ENCODE measurements around the gene ZNF831. TPM values are rescaled to one million over a fixed set of nuclear protein-coding genes. Genes with fewer than 3 reads are reported as not detected.

Gene ZNF831
- total RNA-seq, 4 donors from 2014 or later, result 0.20 to 3.8 (median 2.3) TPM

DNA sequence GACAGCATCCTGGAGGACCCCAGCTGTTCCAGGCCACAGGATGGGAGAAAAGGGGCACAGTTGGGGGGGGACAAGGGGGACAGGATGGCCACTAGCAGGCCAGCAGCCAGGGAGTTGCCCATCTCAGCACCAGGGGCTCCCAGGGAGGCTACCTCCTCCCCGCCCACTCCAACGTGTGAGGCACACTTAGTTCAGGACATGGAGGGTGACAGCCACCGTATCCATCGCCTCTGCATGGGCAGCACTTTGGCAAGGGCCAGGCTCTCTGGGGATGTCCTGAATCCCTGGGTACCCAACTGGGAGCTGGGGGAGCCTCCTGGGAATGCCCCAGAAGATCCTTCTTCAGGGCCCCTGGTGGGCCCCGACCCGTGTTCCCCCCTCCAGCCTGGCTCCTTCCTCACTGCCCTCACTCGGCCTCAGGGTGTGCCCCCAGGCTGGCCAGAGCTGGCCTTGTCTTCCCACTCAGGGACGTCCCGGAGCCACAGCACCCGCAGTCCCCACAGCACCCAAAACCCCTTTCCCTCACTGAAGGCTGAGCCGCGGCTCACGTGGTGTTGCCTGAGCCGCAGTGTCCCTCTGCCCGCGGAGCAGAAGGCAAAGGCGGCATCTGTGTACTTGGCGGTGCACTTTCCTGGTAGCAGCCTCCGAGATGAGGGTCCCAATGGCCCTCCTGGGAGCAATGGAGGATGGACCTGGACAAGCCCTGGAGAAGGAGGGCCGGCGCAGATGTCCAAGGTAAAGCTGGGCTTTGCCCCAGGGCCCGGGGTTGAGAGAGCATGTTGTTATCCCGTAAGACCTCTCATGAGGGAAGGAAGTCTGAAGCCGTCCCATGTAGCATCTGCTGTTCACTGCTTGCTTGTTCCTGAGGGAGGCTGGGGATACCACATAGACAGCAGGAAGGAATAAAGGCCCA, 30.7 kb downstream of the ZNF831 start:
- Histone ChIP-seq H3K4me1 (no peaks in the 10 kb centered on the region), H3K27me3 (no peaks in the 10 kb centered on the region), H3K9me3 (no peaks in the 10 kb centered on the region), H3K4me3 (no peak overlapping the region), H3K36me3 (no peaks in the 10 kb centered on the region), H3K27ac (no peak overlapping the region)
- in situ Hi-C loops (cut with MboI; ENCODE audit: low pct_ligation_motif_present in 1 of 4, low pct_unique_long_range_greater_than_20kb in 1 of 4, low sequenced_read_pairs in 3 of 4) (no loop called here), intact Hi-C loops (cut with DNase I; ENCODE audit: low total_unique reads) (no loop called here)
- 70 to 86% methylated on average over 2 to 24 of the region's 24 CpGs for WGBS, 2 donors (ENCODE audit: low coverage in 1 of 2)
- no peak for DNase-seq
- TF ChIP-seq EP300 (IDR thresholded peaks at IDR 0.05; ENCODE audit: low read depth) (no peak), POLR2AphosphoS5 (IDR thresholded peaks at IDR 0.05) (no peak), POLR2A (IDR thresholded peaks at IDR 0.05) (no peak)
- TF ChIP-seq, protein P1, sequence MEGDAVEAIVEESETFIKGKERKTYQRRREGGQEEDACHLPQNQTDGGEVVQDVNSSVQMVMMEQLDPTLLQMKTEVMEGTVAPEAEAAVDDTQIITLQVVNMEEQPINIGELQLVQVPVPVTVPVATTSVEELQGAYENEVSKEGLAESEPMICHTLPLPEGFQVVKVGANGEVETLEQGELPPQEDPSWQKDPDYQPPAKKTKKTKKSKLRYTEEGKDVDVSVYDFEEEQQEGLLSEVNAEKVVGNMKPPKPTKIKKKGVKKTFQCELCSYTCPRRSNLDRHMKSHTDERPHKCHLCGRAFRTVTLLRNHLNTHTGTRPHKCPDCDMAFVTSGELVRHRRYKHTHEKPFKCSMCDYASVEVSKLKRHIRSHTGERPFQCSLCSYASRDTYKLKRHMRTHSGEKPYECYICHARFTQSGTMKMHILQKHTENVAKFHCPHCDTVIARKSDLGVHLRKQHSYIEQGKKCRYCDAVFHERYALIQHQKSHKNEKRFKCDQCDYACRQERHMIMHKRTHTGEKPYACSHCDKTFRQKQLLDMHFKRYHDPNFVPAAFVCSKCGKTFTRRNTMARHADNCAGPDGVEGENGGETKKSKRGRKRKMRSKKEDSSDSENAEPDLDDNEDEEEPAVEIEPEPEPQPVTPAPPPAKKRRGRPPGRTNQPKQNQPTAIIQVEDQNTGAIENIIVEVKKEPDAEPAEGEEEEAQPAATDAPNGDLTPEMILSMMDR (IDR thresholded peaks at IDR 0.05), result no peak

DNA sequence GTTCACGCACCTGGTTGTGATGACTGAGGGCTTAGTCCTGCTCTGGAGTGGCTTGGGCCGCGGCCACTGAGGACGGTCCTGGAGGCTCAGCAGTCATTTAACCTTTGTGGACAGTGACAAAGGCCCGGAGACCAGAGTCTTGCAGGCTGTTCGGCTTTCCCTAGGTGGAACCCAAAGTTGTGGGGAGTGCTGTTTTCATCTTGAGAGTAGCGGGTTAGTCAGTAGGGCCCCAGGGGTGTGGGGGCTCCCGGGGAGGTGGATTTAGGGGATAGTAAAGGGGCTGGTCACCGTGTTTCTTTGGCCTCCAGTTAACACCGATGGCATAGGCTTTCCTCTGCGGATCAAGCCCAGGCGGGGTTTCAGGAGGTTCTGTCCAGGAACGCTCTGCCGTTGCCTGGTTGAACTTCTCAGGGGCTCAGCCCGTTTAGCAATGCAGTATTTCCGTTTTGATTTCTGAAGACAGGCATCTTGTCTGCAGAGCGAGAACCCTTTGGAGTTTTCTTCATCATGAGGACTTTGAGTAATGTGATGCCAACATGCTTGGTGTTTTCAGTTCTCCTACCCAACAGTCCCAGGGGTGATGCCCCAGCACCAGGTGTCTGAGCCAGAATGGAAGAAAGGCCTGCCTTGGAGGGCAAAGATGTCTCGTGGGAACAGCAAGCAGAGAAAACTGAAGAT, 31.8 kb downstream of the ZNF831 start:
- Histone ChIP-seq H3K9me3 (peaks cover 0 to 5% of the 10 kb centered on the region in 2 donors), H3K4me1 (no peaks in the 10 kb centered on the region), H3K27ac (no peak overlapping the region), H3K27me3 (no peaks in the 10 kb centered on the region), H3K4me3 (no peak overlapping the region), H3K36me3 (no peaks in the 10 kb centered on the region)
- intact Hi-C loops (cut with DNase I; ENCODE audit: low total_unique reads), result no loop called here
- 90% methylated on average over 11 to 18 of the region's 18 CpGs for WGBS, 2 donors (ENCODE audit: low coverage in 1 of 2)
- DNase-seq, result no peak
- TF ChIP-seq, protein P1 (IDR thresholded peaks at IDR 0.05), result no peak
- TF ChIP-seq POLR2A (IDR thresholded peaks at IDR 0.05), result no peak
- no peak for TF ChIP-seq EP300 (IDR thresholded peaks at IDR 0.05; ENCODE audit: low read depth)
- TF ChIP-seq POLR2AphosphoS5 (IDR thresholded peaks at IDR 0.05), result no peak
- in situ Hi-C loops (cut with MboI; ENCODE audit: low pct_ligation_motif_present in 1 of 4, low pct_unique_long_range_greater_than_20kb in 1 of 4, low sequenced_read_pairs in 3 of 4), result no loop called here

DNA sequence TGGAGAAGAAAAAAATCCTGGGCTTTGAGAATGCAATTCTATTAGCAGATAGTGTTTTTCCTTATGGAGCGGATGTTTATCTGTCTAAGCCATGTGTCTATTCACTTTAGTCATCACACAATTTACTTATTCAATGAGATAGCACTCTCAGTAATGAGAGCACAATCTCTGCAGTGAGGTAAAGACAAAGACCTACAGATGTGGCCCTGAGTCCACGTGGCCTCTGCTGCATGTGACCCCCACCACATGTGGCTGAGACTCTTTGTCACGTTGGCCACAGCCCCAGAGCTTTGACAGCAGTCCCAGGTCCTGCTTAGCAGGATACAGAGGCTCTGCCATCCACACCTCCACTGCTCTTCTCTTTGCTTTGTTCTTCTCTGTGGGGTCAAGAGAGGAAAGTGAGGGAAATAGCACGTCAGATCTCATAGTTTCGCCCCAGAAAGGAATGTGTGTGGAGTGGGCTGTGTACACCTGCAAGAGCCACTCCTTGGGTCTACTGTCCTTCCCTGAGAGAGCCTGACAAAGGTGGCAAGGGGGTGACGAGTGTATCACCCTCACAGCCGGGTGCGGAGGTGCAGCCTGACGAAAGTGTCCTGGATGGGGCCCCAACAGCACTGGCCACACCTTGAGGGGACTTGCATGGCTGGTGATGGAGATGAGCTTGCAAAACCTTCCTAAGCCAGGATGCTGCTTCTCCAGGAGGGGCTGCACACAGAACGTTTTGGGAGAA, 40.7 kb downstream of the ZNF831 start:
- WGBS, 2 donors (ENCODE audit: low coverage in 1 of 2), result 70 to 100% methylated on average over 1 to 10 of the region's 10 CpGs
- no peak for DNase-seq
- Histone ChIP-seq H3K4me1 (no peaks in the 10 kb centered on the region), H3K36me3 (no peaks in the 10 kb centered on the region), H3K27me3 (no peaks in the 10 kb centered on the region), H3K4me3 (no peak overlapping the region), H3K27ac (no peak overlapping the region), H3K9me3 (peaks cover 0 to 5% of the 10 kb centered on the region in 2 donors)
- in situ Hi-C loops (cut with MboI; ENCODE audit: low pct_ligation_motif_present in 1 of 4, low pct_unique_long_range_greater_than_20kb in 1 of 4, low sequenced_read_pairs in 3 of 4), result loop anchor here in 1 of 4 donors (25.0 kb wide), 1 partner anchor 717 kb away; no protein-coding TSS in a partner anchor
- intact Hi-C loops (cut with DNase I; ENCODE audit: low total_unique reads), result no loop called here
- no peak for TF ChIP-seq POLR2A (IDR thresholded peaks at IDR 0.05)
- TF ChIP-seq POLR2AphosphoS5 (IDR thresholded peaks at IDR 0.05), result no peak
- no peak for TF ChIP-seq EP300 (IDR thresholded peaks at IDR 0.05; ENCODE audit: low read depth)
- TF ChIP-seq, protein P1 (IDR thresholded peaks at IDR 0.05), result no peak
